ENCODE results near the gene MAPK11.
A peak's percentile ranks its signal among the peaks of the same experiment; 100 is the strongest.

Gene MAPK11

GRCh38 chr22:50257451-50258360, 12.5 kb downstream of the MAPK11 start:
- Histone ChIP-seq H3K9ac (ENCODE audit: low read length) (no peak overlapping the region), H3K27ac (ENCODE audit: low read depth, low read length) (no peak overlapping the region), H3K36me3 (ENCODE audit: control insufficient read depth, insufficient read depth, low read length) (no peaks in the 10 kb centered on the region), H3K4me3 (ENCODE audit: low read length) (no peak overlapping the region), H3K27me3 (ENCODE audit: control insufficient read depth, insufficient read depth, low read length) (peaks cover 19% of the 10 kb centered on the region), H3K4me1 (ENCODE audit: control insufficient read depth, insufficient read depth, low read length) (no peaks in the 10 kb centered on the region)

- H3K4me1 ChIP-seq (ENCODE audit: control insufficient read depth, insufficient read depth, low read length) = no peaks in the 10 kb centered on the region
- no peak overlapping the region for H3K4me3 ChIP-seq (ENCODE audit: low read length)
- H3K27me3 ChIP-seq (ENCODE audit: control insufficient read depth, insufficient read depth, low read length) = peaks cover 12% of the 10 kb centered on the region
- no peak overlapping the region for H3K27ac ChIP-seq (ENCODE audit: low read depth, low read length)
- no peak overlapping the region for H3K9ac ChIP-seq (ENCODE audit: low read length)
- no peaks in the 10 kb centered on the region for H3K36me3 ChIP-seq (ENCODE audit: control insufficient read depth, insufficient read depth, low read length)
These were observed 13.1 kb downstream of the MAPK11 start for GRCh38 chr22:50257041-50257440.

- Histone ChIP-seq H3K9ac (ENCODE audit: low read length) (no peak overlapping the region), H3K36me3 (ENCODE audit: control insufficient read depth, insufficient read depth, low read length) (no peaks in the 10 kb centered on the region), H3K27ac (ENCODE audit: low read depth, low read length) (no peak overlapping the region), H3K27me3 (ENCODE audit: control insufficient read depth, insufficient read depth, low read length) (peaks cover 10% of the 10 kb centered on the region), H3K4me1 (ENCODE audit: control insufficient read depth, insufficient read depth, low read length) (no peaks in the 10 kb centered on the region), H3K4me3 (ENCODE audit: low read length) (no peak overlapping the region)
These were observed 13.8 kb downstream of the MAPK11 start for GRCh38 chr22:50256258-50256862.

- Histone ChIP-seq H3K27me3 (ENCODE audit: control insufficient read depth, insufficient read depth, low read length) (peaks cover 8% of the 10 kb centered on the region), H3K36me3 (ENCODE audit: control insufficient read depth, insufficient read depth, low read length) (no peaks in the 10 kb centered on the region), H3K4me3 (ENCODE audit: low read length) (no peak overlapping the region), H3K9ac (ENCODE audit: low read length) (no peak overlapping the region), H3K27ac (ENCODE audit: low read depth, low read length) (no peak overlapping the region), H3K4me1 (ENCODE audit: control insufficient read depth, insufficient read depth, low read length) (peaks cover 5% of the 10 kb centered on the region)
These were observed 14.6 kb downstream of the MAPK11 start for GRCh38 chr22:50255607-50256006.

- H3K27me3 ChIP-seq (ENCODE audit: control insufficient read depth, insufficient read depth, low read length) = peaks cover 4% of the 10 kb centered on the region
- H3K4me1 ChIP-seq (ENCODE audit: control insufficient read depth, insufficient read depth, low read length) = peaks cover 10% of the 10 kb centered on the region
- no peak overlapping the region for H3K27ac ChIP-seq (ENCODE audit: low read depth, low read length)
- H3K36me3 ChIP-seq (ENCODE audit: control insufficient read depth, insufficient read depth, low read length) = no peaks in the 10 kb centered on the region
- H3K4me3 ChIP-seq (ENCODE audit: low read length) = no peak overlapping the region
- no peak overlapping the region for H3K9ac ChIP-seq (ENCODE audit: low read length)
These were observed 15.1 kb downstream of the MAPK11 start for GRCh38 chr22:50255099-50255498.

GRCh38 chr22:50253941-50254340, 16.2 kb downstream of the MAPK11 start:
- Histone ChIP-seq H3K4me1 (ENCODE audit: control insufficient read depth, insufficient read depth, low read length) (peaks cover 14% of the 10 kb centered on the region), H3K27me3 (ENCODE audit: control insufficient read depth, insufficient read depth, low read length) (peaks cover 2% of the 10 kb centered on the region)

GRCh38 chr22:50253046-50253915, 16.9 kb downstream of the MAPK11 start:
- Histone ChIP-seq H3K27me3 (ENCODE audit: control insufficient read depth, insufficient read depth, low read length) (peaks cover 2% of the 10 kb centered on the region), H3K27ac (ENCODE audit: low read depth, low read length) (no peak overlapping the region), H3K9ac (ENCODE audit: low read length) (no peak overlapping the region), H3K36me3 (ENCODE audit: control insufficient read depth, insufficient read depth, low read length) (no peaks in the 10 kb centered on the region), H3K4me3 (ENCODE audit: low read length) (no peak overlapping the region), H3K4me1 (ENCODE audit: control insufficient read depth, insufficient read depth, low read length) (peaks cover 14% of the 10 kb centered on the region)

More at GRCh38 chr22:50253941-50254340, 16.2 kb downstream of the MAPK11 start:
- Histone ChIP-seq H3K4me3 (ENCODE audit: low read length) (no peak overlapping the region), H3K36me3 (ENCODE audit: control insufficient read depth, insufficient read depth, low read length) (no peaks in the 10 kb centered on the region), H3K27ac (ENCODE audit: low read depth, low read length) (no peak overlapping the region), H3K9ac (ENCODE audit: low read length) (no peak overlapping the region)

- peaks cover 2% of the 10 kb centered on the region for H3K27me3 ChIP-seq (ENCODE audit: control insufficient read depth, insufficient read depth, low read length)
- H3K27ac ChIP-seq (ENCODE audit: low read depth, low read length) = no peak overlapping the region
- H3K4me1 ChIP-seq (ENCODE audit: control insufficient read depth, insufficient read depth, low read length) = peaks cover 14% of the 10 kb centered on the region
- H3K9ac ChIP-seq (ENCODE audit: low read length) = no peak overlapping the region
- no peak overlapping the region for H3K4me3 ChIP-seq (ENCODE audit: low read length)
- peaks cover 6% of the 10 kb centered on the region for H3K36me3 ChIP-seq (ENCODE audit: control insufficient read depth, insufficient read depth, low read length)
These were observed 17.8 kb downstream of the MAPK11 start for GRCh38 chr22:50252082-50253045.

- H3K27ac ChIP-seq (ENCODE audit: low read depth, low read length) = peak overlapping the region; percentile 66
- peaks cover 1% of the 10 kb centered on the region for H3K27me3 ChIP-seq (ENCODE audit: control insufficient read depth, insufficient read depth, low read length)
- peaks cover 14% of the 10 kb centered on the region for H3K4me1 ChIP-seq (ENCODE audit: control insufficient read depth, insufficient read depth, low read length)
- no peak overlapping the region for H3K9ac ChIP-seq (ENCODE audit: low read length)
- peak overlapping the region; percentile 97 for H3K4me3 ChIP-seq (ENCODE audit: low read length)
- H3K36me3 ChIP-seq (ENCODE audit: control insufficient read depth, insufficient read depth, low read length) = peaks cover 11% of the 10 kb centered on the region
These were observed 18.6 kb downstream of the MAPK11 start for GRCh38 chr22:50251477-50252081.

GRCh38 chr22:50250555-50251476, 19.4 kb downstream of the MAPK11 start, which contains the start of gene HDAC10:
Gene HDAC10, minus strand, starts transcription at chr22:50251265. Its CDS starts 233 bp downstream, at chr22:50251032.
- H3K27ac ChIP-seq (ENCODE audit: low read depth, low read length) = peak within 1 kb of the TSS; percentile 66
- H3K4me1 ChIP-seq (ENCODE audit: control insufficient read depth, insufficient read depth, low read length) = peaks cover 14% of the 10 kb centered on the region
- H3K27me3 ChIP-seq (ENCODE audit: control insufficient read depth, insufficient read depth, low read length) = no peaks in the 10 kb centered on the region
- H3K4me3 ChIP-seq (ENCODE audit: low read length) = peak within 1 kb of the TSS; percentile 97
- H3K36me3 ChIP-seq (ENCODE audit: control insufficient read depth, insufficient read depth, low read length) = peaks cover 15% of the 10 kb centered on the region
- H3K9ac ChIP-seq (ENCODE audit: low read length) = peak within 1 kb of the TSS; percentile 45
